GM18499 (cell line): ENCODE measurements around the gene NR2F1-AS1.

ENCODE experiments used
- ATAC-seq: cut with Tn5 transposase; IDR thresholded peaks from one replicate; pipeline ENCODE4 v1.9.1; 2021; ENCODE audit warnings: moderate number of reproducible peaks; ENCODE audit not compliant: insufficient read depth, unreplicated experiment

The NR2F1-AS1 gene

DNA sequence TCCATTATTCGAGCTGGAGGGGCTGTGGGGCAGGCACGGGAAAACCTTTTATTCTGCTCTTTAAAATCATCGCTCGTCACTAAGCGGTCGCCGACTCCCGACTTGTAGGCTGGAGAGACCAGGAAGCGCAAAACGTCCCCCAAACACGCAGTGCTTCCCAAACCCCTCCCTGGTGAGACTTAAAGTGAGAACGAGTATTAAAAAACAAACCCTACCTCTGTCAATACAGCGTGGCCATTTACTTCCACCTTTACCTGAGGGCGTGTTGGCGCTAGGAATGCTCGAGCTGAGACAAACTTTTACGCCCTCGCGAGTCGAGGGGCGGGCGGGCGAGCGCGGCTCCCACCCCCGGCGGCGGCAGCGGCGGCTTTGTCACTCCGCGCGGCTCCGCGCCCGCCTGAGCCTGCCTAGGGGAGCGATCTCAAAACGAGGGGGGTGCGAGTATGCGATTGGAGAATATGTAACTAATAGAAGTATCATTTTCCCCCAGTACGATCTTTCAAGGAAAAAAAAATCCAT lies at the start of gene NR2F1-AS1:
NR2F1-AS1 (minus strand) TSS at position 293 of the 519 bp plus-strand sequence.
- peak; percentile 2 for ATAC-seq

DNA sequence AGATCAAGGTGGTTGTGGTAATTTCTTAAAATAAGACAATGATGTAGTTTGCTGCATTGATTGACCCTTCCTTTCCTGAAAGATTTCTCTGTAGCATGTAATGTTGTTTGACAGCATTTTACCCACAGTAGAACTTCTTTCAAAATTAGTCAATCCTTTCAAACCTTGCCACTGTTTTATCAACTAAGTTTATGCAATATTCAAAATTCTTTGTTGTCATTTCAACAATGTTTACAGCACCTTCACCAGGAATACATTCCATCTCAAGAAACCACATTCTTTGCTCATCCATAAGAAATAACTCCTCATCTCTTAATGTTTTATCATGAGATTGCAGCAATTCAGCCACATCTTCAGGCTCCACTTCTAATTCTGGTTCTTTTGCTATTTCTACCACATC lies 45.8 kb upstream of the NR2F1-AS1 start:
- ATAC-seq = no peak

- ATAC-seq = no peak
These were observed 42.1 kb upstream of the NR2F1-AS1 start for GRCh38 chr5:93623153-93623552.

- ATAC-seq = no peak
These were observed 41.3 kb upstream of the NR2F1-AS1 start for GRCh38 chr5:93622240-93622885.

GRCh38 chr5:93621327-93621798 lies 40.3 kb upstream of the NR2F1-AS1 start:
- ATAC-seq = peak; percentile 7

DNA sequence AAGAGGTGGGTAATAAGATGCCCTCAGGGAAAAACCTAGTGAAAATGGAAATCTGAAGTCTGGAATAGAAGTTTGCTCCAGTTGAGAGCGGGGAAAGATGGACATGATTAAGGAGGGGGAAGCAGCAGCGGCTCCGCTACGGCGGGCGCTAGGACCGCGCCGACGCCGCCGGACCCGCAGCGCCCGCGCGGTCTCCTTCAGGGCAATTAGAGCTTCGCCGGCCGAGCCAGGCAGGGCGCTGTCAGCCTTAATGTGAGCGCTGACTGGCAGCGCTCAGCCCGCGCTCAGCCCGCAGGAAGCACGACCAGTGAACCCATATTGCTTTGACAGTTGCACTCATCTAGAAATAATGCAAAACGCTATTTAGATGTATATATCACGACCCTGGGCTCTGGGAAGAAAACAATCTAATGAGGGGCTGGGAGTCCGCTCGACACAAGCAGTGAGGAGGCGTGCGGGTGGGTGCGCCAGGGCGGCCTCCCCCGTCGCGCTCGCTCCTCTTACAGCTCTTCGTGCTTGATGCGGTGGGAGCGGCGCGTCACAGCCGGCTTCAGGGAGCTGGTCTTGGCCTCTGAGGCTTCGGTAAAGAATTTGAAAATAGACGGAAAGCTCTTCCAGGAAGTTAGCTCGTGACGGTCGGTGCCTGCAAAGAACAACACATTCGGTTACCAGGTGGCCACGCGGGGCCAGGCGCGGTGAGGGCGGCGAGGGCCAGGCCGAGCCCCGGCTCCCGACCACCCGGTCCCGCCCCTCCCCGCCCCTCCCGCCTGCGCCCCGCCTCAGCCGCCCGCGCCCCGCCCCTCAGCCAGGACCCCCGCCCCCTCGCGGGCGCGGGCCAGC lies 39.7 kb upstream of the NR2F1-AS1 start:
- peak; percentile 80 for ATAC-seq

GRCh38 chr5:93616538-93617174 lies 35.6 kb upstream of the NR2F1-AS1 start:
- ATAC-seq = no peak

DNA sequence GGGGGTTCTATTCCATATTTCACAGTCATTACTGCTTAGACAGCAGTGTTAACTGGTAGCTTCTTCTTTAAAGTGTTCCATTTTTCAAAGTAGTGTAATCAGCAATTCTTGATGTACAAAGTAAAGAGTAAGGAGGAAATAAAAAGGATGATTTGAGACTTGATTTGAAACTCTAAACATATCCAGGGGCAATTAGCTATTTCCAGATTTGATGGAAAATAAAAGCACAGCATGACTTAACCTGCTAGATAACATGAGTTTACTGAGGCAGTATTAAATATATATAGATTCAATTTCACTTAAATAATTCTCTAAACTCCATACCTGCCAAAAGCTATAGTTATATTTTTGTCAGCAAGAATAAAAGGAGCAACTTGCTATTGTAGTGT lies 31.8 kb upstream of the NR2F1-AS1 start:
- ATAC-seq = no peak

GRCh38 chr5:93611976-93612854 lies 31.2 kb upstream of the NR2F1-AS1 start:
- no peak for ATAC-seq

DNA sequence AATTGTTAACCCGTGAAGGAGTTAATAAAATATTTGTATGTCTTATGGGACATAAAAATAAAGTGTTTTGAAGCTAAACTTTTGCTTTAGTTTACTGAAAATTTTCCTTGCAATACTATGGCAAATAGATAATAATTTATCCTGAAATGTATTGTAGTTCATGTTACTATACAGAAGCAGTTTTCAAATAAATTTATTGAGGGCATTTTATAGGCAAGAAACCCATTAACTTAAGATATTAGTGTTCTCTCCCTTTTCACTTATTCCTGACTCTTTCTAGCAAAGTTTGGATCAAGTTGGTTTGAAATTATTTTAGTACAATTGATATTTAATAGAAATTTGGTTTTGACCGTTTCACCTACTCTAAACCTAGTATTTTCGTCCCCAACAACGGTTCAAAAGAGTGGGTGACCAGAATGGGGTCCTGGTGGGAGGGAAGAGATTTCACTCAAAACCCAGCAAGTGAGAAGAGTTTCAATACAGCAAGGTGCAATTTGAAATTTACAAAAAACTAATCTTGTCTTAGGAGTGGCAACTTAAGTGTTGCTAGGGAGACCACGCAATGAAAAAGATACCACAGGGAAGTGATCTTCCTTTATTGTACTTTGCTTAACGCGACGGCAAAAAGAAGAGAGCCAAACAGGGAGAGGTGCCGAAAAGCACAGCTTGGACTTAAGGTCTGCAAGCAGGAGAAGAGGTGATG lies 30.4 kb upstream of the NR2F1-AS1 start:
- ATAC-seq = no peak

DNA sequence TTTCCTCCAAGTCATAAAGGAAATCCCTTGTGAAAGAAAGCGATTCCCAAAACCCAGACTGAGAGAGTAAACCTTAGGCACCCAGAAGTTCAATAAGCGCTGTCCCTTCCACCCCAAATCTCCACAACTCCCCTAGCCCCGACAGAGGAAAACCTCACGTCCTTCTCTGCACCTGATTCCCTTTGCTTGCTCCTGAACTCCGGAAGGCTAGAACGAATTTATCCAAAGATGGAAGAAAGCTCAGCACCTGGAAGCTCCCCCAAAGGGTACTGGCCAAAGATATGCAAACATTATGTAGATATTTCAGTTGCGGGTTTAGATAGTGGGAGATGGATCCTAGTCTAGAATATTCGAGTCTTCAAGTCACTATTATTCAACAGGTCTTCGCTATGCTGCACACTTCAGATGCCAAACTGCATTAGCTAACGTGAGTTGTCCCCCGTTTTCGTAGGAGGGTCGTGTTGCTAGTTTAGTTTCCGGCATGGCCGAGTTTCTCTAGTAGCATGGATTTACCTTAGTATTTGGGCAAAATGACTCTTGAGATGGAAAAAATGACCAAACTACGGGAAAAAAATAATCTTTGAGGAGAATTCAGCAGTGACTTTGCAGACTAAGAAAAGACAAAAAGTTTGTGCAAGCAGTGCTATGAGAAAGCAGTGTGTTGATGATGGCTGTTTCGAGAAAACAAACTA lies 29.7 kb upstream of the NR2F1-AS1 start:
- ATAC-seq = no peak

- ATAC-seq = no peak
These were observed 28.7 kb upstream of the NR2F1-AS1 start for GRCh38 chr5:93609762-93610161.

GRCh38 chr5:93608855-93609254 lies 27.8 kb upstream of the NR2F1-AS1 start:
- no peak for ATAC-seq

DNA sequence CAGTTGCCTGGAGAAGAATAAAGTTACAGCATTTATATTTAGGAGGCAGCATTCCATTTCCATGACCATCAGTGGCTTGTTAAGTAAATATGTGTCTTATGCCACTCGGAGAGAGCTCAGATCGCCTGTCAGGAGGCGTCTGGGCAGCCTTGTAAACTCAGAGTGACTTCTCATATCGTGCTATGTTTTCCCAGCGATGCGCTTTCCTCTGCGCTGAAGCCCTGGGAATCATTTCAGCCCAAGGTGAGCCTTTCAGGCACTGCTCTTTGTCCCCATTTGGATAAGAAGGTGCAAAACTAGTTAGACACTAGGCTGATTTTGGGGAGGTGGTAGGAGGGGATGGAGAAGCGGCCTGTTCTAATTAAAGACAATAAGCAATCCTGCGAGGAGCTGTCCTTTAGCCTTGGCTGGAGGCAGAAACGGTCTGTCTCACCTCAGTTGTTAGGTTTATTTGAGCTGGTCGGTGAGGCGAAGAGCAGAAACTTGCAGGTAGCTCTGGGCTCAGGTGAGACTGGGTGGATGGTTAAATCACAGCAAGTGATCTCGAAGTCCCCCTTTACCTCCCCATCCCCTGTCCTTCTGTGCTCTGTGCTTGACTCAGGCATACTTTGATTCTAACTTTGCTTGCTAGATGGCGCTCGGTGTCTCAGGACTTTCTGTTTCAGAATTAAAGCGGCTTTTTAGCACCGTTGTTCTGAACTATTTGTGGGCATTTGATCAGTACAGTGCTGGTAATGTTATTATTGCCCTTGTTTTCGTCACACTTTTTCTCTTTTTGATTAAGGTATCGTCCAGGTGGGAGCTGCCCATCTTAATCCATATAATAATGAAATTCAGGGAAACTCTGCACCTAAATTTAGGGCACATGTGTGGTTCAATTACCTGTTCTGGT lies 26.6 kb upstream of the NR2F1-AS1 start:
- no peak for ATAC-seq

GRCh38 chr5:93606382-93606752 lies 25.3 kb upstream of the NR2F1-AS1 start:
- ATAC-seq = no peak

DNA sequence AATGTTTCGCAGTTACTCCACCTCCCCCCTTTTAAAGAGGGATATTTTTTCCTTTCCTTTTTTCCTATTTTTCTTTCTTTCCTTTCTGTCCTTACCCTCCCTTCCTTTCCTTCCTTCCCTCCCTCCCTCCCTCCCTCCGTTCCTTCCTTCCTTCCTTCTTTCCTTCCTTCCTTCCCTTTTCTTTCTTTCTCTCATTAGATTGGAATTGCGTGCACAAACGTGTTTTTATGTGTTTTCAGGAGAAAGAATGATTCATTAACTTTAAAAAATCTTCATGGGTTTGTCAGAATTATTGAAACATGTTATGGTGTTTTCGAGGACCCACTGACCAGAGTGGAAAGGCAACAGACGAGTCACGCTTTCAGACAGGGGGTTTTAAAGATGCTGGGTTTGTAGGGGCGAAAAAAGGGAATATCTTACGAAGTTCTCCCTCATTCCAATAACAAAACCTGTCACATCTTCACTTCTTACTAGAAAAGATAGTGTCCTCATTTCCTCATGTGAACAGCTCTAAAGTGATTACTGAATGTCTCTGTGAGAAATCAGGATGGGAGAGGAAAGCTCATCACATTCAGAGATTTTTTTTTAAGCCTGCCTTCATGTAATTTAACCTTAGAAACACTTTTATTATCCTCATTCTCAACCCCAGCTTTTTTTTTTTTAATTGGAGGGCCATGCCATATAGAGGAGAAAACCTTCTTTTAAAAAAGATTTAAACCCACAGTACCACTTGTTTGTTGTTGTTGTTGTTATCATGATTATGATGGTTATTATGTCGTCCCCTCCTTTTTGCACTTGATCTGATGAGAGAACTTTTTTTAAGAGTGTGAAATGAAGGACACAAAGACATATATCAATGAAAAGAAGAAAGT lies 23.9 kb upstream of the NR2F1-AS1 start:
- ATAC-seq = no peak
